Measurements from ENCODE around the gene MED12L.
A peak's percentile ranks its signal among the peaks of the same experiment; 100 is the strongest.
"Not testable (repeated sequence)": the region's sequence is repeated elsewhere in the genome, so short reads cannot be mapped to it uniquely, and the experiment has no call there.

The MED12L gene

GRCh38 chr3:151224268-151224866 lies 138.9 kb downstream of the MED12L start:
- DNase-seq = no peak

DNA sequence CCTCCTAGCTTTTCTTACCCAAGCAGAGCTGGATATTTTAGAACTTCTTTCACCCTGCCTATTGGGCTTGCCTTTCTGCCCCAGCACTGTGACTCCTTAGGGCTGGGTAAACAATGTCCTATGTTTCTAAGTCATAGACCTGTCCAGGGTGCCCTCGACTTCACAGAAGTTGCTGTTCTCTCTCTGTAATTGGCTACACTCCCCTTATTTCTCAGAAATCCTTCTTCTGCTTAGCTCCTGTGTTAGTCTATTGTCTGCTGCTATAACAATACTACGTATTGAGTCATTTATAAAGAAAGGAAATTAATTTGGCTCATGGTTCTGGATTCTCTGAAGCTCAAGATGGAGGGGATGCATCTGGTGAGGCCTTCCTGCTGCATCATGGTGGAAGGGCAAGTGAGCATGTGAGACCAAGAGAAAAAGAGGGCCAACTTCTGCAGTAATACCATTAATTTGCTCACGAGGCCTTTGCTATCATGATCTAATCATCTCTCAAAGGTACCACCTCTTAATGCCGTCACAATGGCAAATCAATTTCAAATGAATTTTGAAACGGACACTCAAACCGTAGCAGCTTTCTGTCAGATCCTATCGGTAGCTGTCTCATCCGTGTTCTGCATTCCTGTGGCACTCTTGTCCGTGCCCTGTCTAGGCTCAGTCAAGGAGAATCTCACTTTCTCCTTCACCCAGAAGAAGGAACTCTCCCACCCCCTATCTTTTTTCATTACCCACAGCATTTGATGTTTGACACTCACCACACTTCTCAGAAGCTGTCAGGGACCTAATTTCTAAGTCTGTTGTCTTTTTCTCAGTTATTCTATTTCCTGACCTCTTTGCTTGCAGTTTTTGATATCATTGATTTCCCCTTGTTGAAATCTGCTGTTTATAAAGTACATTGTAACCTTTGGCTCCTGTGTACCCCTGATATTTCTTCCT lies 139.8 kb downstream of the MED12L start:
- DNase-seq = no peak

GRCh38 chr3:151226088-151226563 lies 140.7 kb downstream of the MED12L start:
- DNase-seq = no peak

DNA sequence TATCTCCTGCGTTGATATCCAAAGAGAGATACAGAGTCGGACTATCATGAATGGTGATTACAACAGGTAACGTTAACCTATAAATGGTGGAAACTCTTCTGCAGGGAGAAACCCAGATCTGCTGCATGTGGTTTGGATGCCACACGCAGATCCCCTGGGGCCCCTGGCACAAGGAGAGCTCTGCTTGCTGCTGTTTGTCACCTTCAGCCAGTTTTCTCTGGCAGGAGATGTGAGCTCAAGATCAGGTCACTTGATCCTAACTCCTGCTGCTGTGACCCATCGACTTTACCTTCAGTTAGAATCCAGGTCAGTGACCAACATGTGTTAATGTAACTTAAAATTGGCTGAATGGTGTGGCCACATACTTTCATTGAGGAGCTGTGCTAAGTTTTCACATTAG lies 141.4 kb downstream of the MED12L start:
- DNase-seq = no peak

DNA sequence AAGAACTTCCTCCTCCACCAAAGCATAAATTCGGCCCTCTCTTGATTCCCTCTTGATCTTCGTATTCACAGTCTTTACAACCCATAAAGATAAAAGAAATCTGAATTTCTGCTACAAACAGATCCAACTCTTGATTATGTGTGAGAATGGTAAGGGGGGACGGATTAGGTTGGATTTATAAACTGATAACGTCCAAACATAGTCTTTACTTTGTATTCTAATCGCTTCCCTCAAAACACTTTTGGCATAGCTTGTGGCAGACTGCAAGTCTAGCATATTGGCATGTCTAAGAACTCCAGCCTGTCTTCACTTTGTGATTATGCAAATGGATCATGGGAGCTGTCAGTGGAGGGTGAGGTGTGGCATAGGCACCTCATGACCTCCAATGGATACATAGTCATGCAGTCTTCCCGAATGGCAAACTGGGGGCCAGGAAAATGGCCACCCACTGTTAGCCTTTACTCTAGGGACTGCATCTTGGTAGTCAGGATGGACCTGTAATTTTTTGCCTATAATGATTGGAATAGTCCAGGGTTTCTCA lies 141.9 kb downstream of the MED12L start:
- no peak for DNase-seq

DNA sequence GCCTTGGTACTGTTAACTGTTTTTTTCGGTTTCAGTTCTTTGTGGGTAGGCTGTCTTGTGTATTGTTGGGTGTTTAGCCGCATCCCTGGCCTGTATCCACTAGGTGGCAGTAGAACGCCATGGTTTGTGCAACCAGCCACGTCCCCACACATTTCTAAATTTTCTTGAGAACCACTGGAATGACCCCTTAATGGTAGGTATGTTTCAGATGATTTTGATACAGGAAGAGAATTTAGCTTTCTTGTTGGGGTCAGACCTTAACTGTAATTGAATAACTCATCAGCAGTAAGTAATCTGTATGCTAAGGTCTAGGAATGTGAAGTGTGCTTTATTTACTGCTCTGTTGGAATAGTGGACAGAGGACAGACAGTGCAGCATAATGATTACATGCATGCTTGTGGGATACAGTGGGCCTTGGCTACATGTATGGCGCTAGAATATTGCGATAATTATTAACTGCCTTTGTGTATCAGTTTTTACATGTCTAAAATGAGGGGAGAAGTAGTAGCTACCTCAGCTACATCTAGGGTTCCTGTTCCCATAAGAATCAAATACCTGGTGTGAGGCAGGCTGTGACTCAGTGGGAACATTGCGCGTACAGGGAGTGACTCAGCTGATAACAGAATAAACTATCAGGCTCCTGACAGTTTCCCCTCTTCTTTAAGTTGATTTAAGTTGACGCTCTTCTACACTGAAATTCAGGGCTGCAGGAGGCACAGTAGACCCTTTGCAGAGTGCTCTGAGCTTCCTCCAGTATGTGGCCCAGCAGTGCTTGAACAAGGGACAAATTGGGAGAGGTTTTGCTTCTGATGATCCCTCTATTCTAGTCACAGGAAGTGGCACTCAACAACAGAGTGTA lies 142.6 kb downstream of the MED12L start:
- DNase-seq = peak; percentile 73

DNA sequence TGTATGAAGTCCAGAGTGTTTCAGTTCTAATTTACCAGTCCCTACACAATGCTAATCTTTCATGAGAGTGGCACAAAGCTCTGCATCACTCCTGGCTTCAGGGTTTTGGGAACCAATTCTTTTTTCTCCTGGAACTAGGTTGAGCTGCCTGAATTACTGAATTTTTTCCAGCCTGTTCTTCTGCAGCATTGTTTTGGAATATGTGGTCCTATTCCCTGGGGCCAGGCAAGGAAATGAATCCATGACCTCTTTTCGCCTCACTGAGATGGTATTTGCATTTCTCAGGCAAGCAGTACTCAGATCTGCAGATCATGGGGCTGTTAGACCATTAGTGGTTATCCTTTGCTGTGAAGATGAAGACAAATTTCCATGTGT lies 143.2 kb downstream of the MED12L start:
- no peak for DNase-seq

GRCh38 chr3:151230646-151231045 lies 145.2 kb downstream of the MED12L start:
- no peak for DNase-seq

DNA sequence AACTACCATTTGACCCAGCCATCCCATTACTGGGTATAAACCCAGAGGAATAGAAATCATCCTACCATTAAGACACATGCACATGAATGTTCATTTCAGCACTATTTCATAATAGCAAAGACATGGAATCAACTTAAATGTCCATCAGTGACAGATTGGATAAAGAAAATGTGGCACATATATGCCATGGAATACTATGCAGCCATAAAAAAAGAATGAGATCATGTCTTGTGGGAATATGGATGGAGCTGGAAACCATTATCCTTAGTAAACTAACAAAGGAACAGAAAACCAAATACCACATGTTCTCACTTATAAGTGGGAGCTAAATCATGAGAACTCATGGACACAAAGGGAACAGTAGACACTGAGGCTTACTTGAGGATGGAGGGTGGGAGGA lies 146.9 kb downstream of the MED12L start:
- DNase-seq = not testable (repeated sequence)

DNA sequence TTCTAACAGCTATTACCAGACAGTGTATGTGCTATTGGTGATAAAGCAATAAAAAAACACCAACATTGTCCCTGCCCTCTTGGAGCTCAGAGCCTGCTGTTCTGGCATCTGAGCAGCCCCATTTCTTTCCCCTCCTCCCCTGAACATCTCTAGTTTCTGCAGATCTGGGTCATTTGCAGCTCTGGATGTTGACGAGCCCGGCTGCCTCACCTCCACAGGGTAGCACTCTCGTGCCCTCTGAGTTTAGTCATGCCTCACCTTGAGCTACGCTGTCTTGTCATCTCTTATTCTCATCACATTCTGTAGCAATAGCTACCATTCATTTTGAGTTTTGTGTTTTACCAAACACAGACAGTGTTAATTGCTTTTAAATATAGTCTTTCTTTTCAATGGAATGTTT lies 147.5 kb downstream of the MED12L start:
- no peak for DNase-seq

DNA sequence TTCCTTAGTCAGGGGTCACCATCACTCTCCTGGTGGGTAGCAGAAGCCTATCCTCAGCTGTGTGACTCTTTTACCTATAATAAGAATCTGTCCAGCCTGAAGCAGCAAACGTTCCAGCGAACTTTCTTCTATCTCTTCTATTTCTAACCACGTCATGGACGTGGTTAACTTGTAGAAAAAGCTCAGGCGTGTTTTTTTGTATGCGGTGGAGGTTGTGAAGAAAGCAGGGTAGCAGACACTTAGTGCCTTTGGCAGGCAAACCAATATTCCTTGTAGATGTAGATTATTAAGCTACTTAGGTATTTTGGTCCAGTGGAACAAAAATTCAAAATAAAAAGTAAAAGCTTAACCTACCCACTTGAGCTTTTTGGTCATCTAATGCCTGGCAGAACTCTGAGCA lies 149.4 kb downstream of the MED12L start:
- no peak for DNase-seq

DNA sequence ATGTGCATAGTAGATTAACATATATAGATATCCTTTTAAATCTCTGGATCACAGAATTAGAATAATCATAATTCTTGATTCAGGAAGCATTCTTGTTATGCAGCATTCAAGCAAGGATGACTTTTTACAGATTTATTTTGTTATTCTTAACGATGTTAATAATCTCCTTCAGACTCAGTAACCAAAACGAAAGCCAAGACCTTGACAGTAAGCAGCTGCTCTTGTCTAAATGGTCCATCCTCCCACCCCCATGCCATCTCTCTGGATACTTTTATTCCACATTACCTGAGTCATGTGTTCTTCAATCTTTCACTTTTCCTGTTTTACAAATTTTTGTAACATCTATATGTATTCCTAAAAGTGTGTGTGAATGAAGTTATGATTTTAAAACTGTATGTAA lies 150.9 kb downstream of the MED12L start:
- no peak for DNase-seq

GRCh38 chr3:151236736-151237135 lies 151.3 kb downstream of the MED12L start:
- DNase-seq = no peak

DNA sequence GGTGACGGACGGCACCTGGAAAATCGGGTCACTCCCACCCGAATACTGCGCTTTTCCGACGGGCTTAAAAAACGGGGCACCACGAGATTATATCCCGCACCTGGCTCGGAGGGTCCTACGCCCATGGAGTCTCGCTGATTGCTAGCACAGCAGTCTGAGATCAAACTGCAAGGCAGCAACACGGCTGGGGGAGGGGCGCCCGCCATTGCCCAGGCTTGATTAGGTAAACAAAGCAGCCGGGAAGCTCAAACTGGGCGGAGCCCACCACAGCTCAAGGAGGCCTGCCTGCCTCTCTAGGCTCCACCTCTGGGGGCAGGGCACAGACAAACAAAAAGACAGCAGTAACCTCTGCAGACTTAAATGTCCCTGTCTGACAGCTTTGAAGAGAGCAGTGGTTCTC lies 156.5 kb downstream of the MED12L start:
- not testable (repeated sequence) for DNase-seq

- DNase-seq = no peak
These were observed 163.4 kb downstream of the MED12L start for GRCh38 chr3:151248772-151249337.

- DNase-seq = no peak
These were observed 171.3 kb downstream of the MED12L start for GRCh38 chr3:151256749-151257148.

- DNase-seq = no peak
These were observed 174.2 kb downstream of the MED12L start for GRCh38 chr3:151259664-151260063.

DNA sequence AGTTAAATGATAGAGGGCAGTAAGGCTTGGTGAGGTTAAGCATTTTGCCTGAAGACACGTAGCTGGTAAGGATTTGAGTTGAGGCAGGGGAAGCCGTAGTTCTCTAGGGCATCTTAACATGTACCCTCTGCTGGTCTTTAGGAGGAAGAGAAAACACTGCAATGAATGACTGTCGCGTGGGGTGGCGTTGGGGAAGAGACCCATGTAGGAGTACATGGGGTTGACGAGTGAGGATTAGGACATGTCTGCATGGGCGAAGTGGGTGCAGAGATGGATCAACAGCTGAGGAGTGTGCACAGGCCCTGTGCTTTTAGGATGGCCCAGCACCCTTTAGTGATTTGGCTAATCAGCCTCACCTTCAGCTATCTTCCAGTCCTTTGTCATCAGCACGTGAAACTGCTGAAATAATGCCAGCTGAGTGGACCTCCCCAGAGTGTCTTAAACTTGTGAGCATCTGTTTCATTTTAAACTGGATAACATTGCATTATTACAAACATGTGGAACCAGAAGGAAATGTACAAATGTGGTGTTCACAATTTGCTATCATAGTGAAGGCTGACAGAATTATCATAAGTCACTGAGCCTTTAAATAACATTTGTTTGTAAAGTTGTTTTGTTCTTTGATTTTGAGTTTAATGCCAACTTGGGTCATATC lies 177.5 kb downstream of the MED12L start:
- no peak for DNase-seq

DNA sequence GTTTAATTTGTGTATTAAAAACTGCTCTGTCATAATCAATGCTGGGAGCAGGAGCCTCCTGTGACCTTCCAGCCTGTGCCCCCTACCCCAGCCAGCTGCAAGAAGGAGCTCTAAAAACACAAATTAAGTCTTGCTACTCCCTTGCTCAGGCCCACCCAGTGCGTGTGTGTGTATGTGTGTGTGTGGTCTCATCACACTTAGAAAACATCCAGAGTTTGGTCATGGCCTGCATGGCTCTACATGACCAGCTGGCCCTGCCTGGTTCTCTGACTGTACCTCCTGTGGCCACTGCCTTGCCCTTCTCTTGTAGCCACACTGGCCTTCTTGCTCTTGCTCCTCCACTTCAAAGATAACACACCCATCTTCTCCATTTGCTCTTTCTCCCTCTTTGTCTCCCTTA lies 179.1 kb downstream of the MED12L start:
- DNase-seq = no peak

DNA sequence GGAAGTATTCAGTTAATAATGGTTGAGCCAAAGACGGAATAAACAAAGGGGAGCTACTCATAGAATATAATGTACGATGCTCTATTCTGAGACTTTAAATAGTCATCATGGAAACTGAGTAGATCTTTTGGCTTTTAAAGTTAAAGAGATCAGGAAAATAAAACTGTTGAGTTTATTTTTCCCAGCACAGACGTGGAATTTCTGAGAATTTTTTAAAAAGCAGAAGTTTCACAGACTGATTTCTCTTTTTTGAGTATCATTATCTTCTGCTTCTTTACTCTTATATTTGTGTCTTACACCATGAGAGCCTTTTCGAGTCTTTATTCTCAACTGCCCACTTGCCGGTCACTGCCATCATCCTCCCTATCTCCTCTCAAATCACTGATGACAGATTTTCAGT lies 179.7 kb downstream of the MED12L start:
- DNase-seq = no peak

DNA sequence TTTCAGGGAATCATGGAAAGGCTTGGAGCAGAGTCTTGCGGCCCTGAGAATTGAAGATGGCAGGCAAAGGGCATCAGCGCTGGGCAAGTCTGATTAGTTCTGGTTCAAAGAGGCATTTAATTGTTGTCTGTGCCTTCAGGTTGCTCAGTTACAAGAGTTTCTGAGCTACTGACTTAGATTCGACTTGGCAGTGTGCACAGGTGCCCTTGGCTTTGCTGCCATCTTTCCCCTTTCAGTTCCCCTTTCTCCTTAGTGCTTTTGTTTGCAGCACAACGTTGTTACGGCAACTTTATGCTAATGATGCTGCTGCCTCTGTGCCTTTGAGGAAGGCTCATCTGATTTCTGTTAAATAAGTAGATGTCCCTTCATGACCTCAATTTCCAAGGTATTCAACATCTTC lies 180.4 kb downstream of the MED12L start:
- DNase-seq = peak; percentile 27

- no peak for DNase-seq
These were observed 181.6 kb downstream of the MED12L start for GRCh38 chr3:151267066-151267465.
